ENCODE data around the gene KLHL29.
A peak's percentile ranks its signal among the peaks of the same experiment; 100 is the strongest.

KLHL29 gene

DNA sequence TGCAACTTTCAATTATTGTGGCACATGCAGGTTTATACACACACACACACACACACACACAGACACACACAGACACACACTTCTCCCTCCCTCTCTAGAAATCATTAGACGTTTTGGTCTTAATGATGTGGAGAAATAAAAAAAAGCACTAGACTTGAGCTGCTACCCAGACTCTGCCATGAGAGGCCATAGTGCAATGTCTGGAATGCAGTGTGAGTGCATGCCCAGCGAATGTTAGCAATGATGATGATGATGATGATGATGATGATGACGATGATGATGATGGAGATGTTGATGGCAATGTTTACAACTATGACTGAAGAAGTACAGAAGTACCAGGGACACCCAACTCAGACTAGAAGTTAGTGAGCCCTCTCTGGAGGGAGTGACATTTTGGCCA, 23.8 kb upstream of the KLHL29 start:
- no peak overlapping the region for H2BK15ac ChIP-seq (ENCODE audit: low read length)
- no peak overlapping the region for H3K4me2 ChIP-seq (ENCODE audit: insufficient read depth, low read length, poor library complexity, severe bottlenecking)
- H3K4ac ChIP-seq (ENCODE audit: low read length): no peak overlapping the region
- no peak overlapping the region for H3K4me3 ChIP-seq (ENCODE audit: low read length in 2 of 2)
- no peak overlapping the region for H4K8ac ChIP-seq (ENCODE audit: low read depth, low read length)
- H2AK5ac ChIP-seq (ENCODE audit: low read depth, low read length): no peak overlapping the region
- H3K18ac ChIP-seq (ENCODE audit: low read length): no peak overlapping the region
- no peak overlapping the region for H3K23ac ChIP-seq (ENCODE audit: low read depth, low read length, poor library complexity)
- H4K91ac ChIP-seq (ENCODE audit: low read depth, low read length, poor library complexity): no peak overlapping the region
- no peak for DNase-seq (ENCODE audit: low spot score)
- H3K14ac ChIP-seq (ENCODE audit: low read length): no peak overlapping the region
- H2BK12ac ChIP-seq (ENCODE audit: low read length): no peak overlapping the region
- H3K4me1 ChIP-seq (ENCODE audit: control insufficient read depth in 2 of 2, insufficient read depth in 1 of 2, low read depth in 1 of 2, low read length in 2 of 2): no peaks in the 10 kb centered on the region
- no peak overlapping the region for H2BK120ac ChIP-seq (ENCODE audit: low read depth, low read length)
- WGBS, 2 donors (ENCODE audit: extremely low coverage in 2 of 2, insufficient read length in 2 of 2, insufficient replicate concordance in 1 of 2): no CpG with 5 or more reads among the region's 3 CpGs
- peaks cover 0 to 34% (median 0%) of the 10 kb centered on the region in 3 experiments for H3K27me3 ChIP-seq (ENCODE audit: control insufficient read depth in 3 of 3, insufficient read depth in 3 of 3, low read depth in 1 of 3, low read length in 3 of 3)
- no peak overlapping the region for H2AFZ ChIP-seq (ENCODE audit: low read length)
- H3K79me1 ChIP-seq (ENCODE audit: low read depth, low read length): no peaks in the 10 kb centered on the region
- no peak overlapping the region for H3K9ac ChIP-seq (ENCODE audit: low read depth, low read length, poor library complexity)
- no peaks in the 10 kb centered on the region for H3K36me3 ChIP-seq (replicated peaks in 1 of 2; ENCODE audit: control insufficient read depth in 2 of 2, insufficient read depth in 2 of 2, low read length in 2 of 2)
- H3K9me3 ChIP-seq (replicated peaks in 1 of 2; ENCODE audit: control insufficient read depth in 2 of 2, insufficient read depth in 1 of 2, low read depth in 1 of 2, low read length in 2 of 2): peaks cover 0 to 1% of the 10 kb centered on the region in 2 donors
- H2BK5ac ChIP-seq (ENCODE audit: low read length): no peak overlapping the region
- no peak overlapping the region for H3K27ac ChIP-seq (replicated peaks; ENCODE audit: low read length)

DNA sequence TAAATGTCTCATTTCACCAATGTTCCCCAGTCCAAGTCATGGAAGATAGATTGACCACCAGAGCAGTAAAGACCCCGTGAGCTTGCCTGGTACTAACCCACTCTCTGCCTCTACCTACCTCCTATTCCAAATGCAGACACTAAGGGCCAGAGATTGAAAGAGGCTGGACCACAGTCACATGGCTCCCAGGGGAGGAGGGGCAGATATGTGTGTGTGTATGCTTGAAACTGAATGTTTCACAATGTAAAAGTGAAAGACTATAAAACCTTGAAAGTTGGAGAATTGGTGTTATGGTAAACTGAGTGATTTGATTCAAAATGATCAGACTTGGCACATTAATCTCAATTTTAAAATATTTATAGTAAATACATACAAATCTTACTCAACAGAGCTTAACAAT, 21.7 kb upstream of the KLHL29 start:
- no CpG with 5 or more reads among the region's 1 CpG for WGBS, 2 donors (ENCODE audit: extremely low coverage in 2 of 2, insufficient read length in 2 of 2, insufficient replicate concordance in 1 of 2)
- no peak overlapping the region for H3K23ac ChIP-seq (ENCODE audit: low read depth, low read length, poor library complexity)
- H4K8ac ChIP-seq (ENCODE audit: low read depth, low read length): no peak overlapping the region
- H3K4me1 ChIP-seq (ENCODE audit: control insufficient read depth in 2 of 2, insufficient read depth in 1 of 2, low read depth in 1 of 2, low read length in 2 of 2): no peaks in the 10 kb centered on the region
- H3K27ac ChIP-seq (replicated peaks; ENCODE audit: low read length): no peak overlapping the region
- no peak overlapping the region for H3K4ac ChIP-seq (ENCODE audit: low read length)
- H3K9me3 ChIP-seq (replicated peaks in 1 of 2; ENCODE audit: control insufficient read depth in 2 of 2, insufficient read depth in 1 of 2, low read depth in 1 of 2, low read length in 2 of 2): peaks cover 0 to 1% of the 10 kb centered on the region in 2 donors
- no peak overlapping the region for H2BK15ac ChIP-seq (ENCODE audit: low read length)
- no peak overlapping the region for H2BK120ac ChIP-seq (ENCODE audit: low read depth, low read length)
- no peak overlapping the region for H3K4me2 ChIP-seq (ENCODE audit: insufficient read depth, low read length, poor library complexity, severe bottlenecking)
- H2BK12ac ChIP-seq (ENCODE audit: low read length): no peak overlapping the region
- peaks cover 0 to 36% (median 0%) of the 10 kb centered on the region in 3 experiments for H3K27me3 ChIP-seq (ENCODE audit: control insufficient read depth in 3 of 3, insufficient read depth in 3 of 3, low read depth in 1 of 3, low read length in 3 of 3)
- no peak overlapping the region for H3K18ac ChIP-seq (ENCODE audit: low read length)
- no peak overlapping the region for H4K91ac ChIP-seq (ENCODE audit: low read depth, low read length, poor library complexity)
- no peak overlapping the region for H2BK5ac ChIP-seq (ENCODE audit: low read length)
- no peak overlapping the region for H3K9ac ChIP-seq (ENCODE audit: low read depth, low read length, poor library complexity)
- H3K79me1 ChIP-seq (ENCODE audit: low read depth, low read length): no peaks in the 10 kb centered on the region
- H3K4me3 ChIP-seq (ENCODE audit: low read length in 2 of 2): no peak overlapping the region
- no peak overlapping the region for H2AFZ ChIP-seq (ENCODE audit: low read length)
- no peak for DNase-seq (ENCODE audit: low spot score)
- H3K36me3 ChIP-seq (replicated peaks in 1 of 2; ENCODE audit: control insufficient read depth in 2 of 2, insufficient read depth in 2 of 2, low read length in 2 of 2): no peaks in the 10 kb centered on the region
- H2AK5ac ChIP-seq (ENCODE audit: low read depth, low read length): no peak overlapping the region
- no peak overlapping the region for H3K14ac ChIP-seq (ENCODE audit: low read length)

DNA sequence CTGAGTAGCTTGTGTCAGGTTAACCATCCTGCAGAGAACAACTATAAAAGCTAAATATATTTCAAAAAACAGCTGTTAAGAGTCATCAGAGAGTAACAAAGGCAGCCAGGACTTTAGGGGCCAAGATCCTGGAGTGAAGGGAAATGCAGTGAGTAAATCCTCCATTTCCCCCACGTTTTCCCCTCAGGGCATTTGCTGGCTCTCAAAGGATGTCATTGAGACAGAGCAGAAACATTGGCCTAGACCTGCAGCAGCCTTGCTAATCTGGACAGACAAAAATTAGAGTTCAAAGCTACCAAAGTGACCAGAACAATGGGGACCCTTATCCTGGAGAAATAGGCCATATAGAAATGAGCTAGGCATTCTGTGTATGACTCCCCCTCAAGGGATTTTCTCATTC, 21.1 kb upstream of the KLHL29 start:
- WGBS, 2 donors (ENCODE audit: extremely low coverage in 2 of 2, insufficient read length in 2 of 2, insufficient replicate concordance in 1 of 2): no CpG with 5 or more reads among the region's 1 CpG
- H3K79me1 ChIP-seq (ENCODE audit: low read depth, low read length): no peaks in the 10 kb centered on the region
- no peak for DNase-seq (ENCODE audit: low spot score)

DNA sequence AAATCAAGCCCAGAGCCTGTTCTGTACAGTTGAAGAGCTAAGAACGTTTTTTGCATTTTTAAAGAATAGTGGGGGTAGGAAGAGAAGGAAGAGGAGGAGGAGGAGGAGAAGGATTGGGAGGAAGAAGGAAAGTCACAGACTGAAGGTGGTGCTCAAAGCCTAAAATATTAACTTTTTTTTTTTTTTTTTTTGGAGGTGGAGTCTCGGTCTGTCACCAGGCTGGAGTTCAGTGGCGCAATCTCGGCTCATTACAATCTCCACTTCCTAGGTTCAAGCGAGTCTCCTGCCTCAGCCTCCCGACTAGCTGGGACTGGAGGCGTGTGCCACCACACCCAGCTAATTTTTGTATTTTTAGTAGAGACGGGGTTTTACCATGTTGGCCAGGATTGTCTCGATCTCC, 18.3 kb upstream of the KLHL29 start:
- Histone ChIP-seq H3K14ac (ENCODE audit: low read length) (no peak overlapping the region), H3K27me3 (ENCODE audit: control insufficient read depth in 3 of 3, insufficient read depth in 3 of 3, low read depth in 1 of 3, low read length in 3 of 3) (peaks cover 0 to 29% (median 0%) of the 10 kb centered on the region in 3 experiments), H2BK12ac (ENCODE audit: low read length) (no peak overlapping the region), H3K4ac (ENCODE audit: low read length) (no peak overlapping the region), H2BK5ac (ENCODE audit: low read length) (no peak overlapping the region), H2BK15ac (ENCODE audit: low read length) (no peak overlapping the region), H2AFZ (ENCODE audit: low read length) (no peak overlapping the region), H3K9me3 (replicated peaks in 1 of 2; ENCODE audit: control insufficient read depth in 2 of 2, insufficient read depth in 1 of 2, low read depth in 1 of 2, low read length in 2 of 2) (no peaks in the 10 kb centered on the region), H3K79me1 (ENCODE audit: low read depth, low read length) (no peaks in the 10 kb centered on the region), H2BK120ac (ENCODE audit: low read depth, low read length) (no peak overlapping the region), H3K23ac (ENCODE audit: low read depth, low read length, poor library complexity) (no peak overlapping the region), H2AK5ac (ENCODE audit: low read depth, low read length) (no peak overlapping the region), H3K4me1 (ENCODE audit: control insufficient read depth in 2 of 2, insufficient read depth in 1 of 2, low read depth in 1 of 2, low read length in 2 of 2) (no peaks in the 10 kb centered on the region), H3K9ac (ENCODE audit: low read depth, low read length, poor library complexity) (no peak overlapping the region), H3K4me2 (ENCODE audit: insufficient read depth, low read length, poor library complexity, severe bottlenecking) (no peak overlapping the region), H4K8ac (ENCODE audit: low read depth, low read length) (no peak overlapping the region), H4K91ac (ENCODE audit: low read depth, low read length, poor library complexity) (no peak overlapping the region), H3K27ac (replicated peaks; ENCODE audit: low read length) (no peak overlapping the region), H3K4me3 (ENCODE audit: low read length in 2 of 2) (no peak overlapping the region), H3K36me3 (replicated peaks in 1 of 2; ENCODE audit: control insufficient read depth in 2 of 2, insufficient read depth in 2 of 2, low read length in 2 of 2) (no peaks in the 10 kb centered on the region), H3K18ac (ENCODE audit: low read length) (no peak overlapping the region)
- WGBS, 2 donors (ENCODE audit: extremely low coverage in 2 of 2, insufficient read length in 2 of 2, insufficient replicate concordance in 1 of 2): 100% methylated on average over 1 of the region's 9 CpGs; no CpG with 5 or more reads in 1 of the 2 donors
- no peak for DNase-seq (ENCODE audit: low spot score)

More for the DNA sequence above, 21.1 kb upstream of the KLHL29 start:
- Histone ChIP-seq H2BK120ac (ENCODE audit: low read depth, low read length) (no peak overlapping the region), H3K27me3 (ENCODE audit: control insufficient read depth in 3 of 3, insufficient read depth in 3 of 3, low read depth in 1 of 3, low read length in 3 of 3) (peaks cover 0 to 34% (median 0%) of the 10 kb centered on the region in 3 experiments), H2BK12ac (ENCODE audit: low read length) (no peak overlapping the region), H3K4me3 (ENCODE audit: low read length in 2 of 2) (no peak overlapping the region), H3K4me2 (ENCODE audit: insufficient read depth, low read length, poor library complexity, severe bottlenecking) (no peak overlapping the region), H4K8ac (ENCODE audit: low read depth, low read length) (no peak overlapping the region), H3K14ac (ENCODE audit: low read length) (no peak overlapping the region), H3K4me1 (ENCODE audit: control insufficient read depth in 2 of 2, insufficient read depth in 1 of 2, low read depth in 1 of 2, low read length in 2 of 2) (no peaks in the 10 kb centered on the region), H2AFZ (ENCODE audit: low read length) (peak overlapping the region; percentile 29), H3K36me3 (replicated peaks in 1 of 2; ENCODE audit: control insufficient read depth in 2 of 2, insufficient read depth in 2 of 2, low read length in 2 of 2) (no peaks in the 10 kb centered on the region), H3K23ac (ENCODE audit: low read depth, low read length, poor library complexity) (no peak overlapping the region), H3K27ac (replicated peaks; ENCODE audit: low read length) (no peak overlapping the region), H3K9ac (ENCODE audit: low read depth, low read length, poor library complexity) (no peak overlapping the region), H2AK5ac (ENCODE audit: low read depth, low read length) (no peak overlapping the region), H2BK15ac (ENCODE audit: low read length) (no peak overlapping the region), H3K9me3 (replicated peaks in 1 of 2; ENCODE audit: control insufficient read depth in 2 of 2, insufficient read depth in 1 of 2, low read depth in 1 of 2, low read length in 2 of 2) (peaks cover 0 to 1% of the 10 kb centered on the region in 2 donors), H4K91ac (ENCODE audit: low read depth, low read length, poor library complexity) (no peak overlapping the region), H3K4ac (ENCODE audit: low read length) (no peak overlapping the region), H3K18ac (ENCODE audit: low read length) (no peak overlapping the region), H2BK5ac (ENCODE audit: low read length) (no peak overlapping the region)
